Measurements from ENCODE around the gene TGFBR3L. TPM values are rescaled to one million over a fixed set of nuclear protein-coding genes. Genes with fewer than 3 reads are reported as not detected.

TGFBR3L gene
- total and polyA plus RNA-seq, 2 of the 8 experiments (the other 6 are each of a cell fraction or from before 2014, with no cell fraction given): 3.1 to 3.7 TPM

DNA sequence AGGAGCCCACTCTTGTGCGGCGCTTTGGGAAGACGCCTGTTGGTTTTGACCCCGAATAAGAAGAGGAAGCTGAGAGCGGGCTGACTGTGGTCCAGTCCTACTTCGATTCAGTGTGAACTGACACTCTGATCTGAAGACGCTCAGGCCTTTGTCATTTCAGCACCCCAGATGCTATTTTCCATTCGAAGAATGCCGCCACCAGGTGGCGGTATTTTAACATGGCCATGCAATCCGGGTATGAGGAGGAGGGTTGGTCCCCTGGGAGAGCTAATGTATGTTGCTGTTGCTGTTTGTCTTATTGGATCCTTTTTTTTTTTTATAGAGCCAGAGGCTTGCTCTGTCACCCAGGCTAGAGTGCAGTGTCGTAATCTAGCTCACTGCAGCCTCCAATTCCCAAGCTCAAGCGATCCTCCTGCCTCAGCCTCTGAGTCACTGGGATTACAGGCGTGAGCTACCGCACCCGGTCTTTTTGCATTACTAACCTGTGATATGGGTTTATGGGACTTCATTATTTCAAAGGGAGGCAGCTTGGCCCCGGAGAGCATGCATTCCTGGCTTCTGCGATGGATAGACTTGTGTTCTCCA lies 29.6 kb downstream of the TGFBR3L start (continued):
- TF ChIP-seq, protein P1, sequence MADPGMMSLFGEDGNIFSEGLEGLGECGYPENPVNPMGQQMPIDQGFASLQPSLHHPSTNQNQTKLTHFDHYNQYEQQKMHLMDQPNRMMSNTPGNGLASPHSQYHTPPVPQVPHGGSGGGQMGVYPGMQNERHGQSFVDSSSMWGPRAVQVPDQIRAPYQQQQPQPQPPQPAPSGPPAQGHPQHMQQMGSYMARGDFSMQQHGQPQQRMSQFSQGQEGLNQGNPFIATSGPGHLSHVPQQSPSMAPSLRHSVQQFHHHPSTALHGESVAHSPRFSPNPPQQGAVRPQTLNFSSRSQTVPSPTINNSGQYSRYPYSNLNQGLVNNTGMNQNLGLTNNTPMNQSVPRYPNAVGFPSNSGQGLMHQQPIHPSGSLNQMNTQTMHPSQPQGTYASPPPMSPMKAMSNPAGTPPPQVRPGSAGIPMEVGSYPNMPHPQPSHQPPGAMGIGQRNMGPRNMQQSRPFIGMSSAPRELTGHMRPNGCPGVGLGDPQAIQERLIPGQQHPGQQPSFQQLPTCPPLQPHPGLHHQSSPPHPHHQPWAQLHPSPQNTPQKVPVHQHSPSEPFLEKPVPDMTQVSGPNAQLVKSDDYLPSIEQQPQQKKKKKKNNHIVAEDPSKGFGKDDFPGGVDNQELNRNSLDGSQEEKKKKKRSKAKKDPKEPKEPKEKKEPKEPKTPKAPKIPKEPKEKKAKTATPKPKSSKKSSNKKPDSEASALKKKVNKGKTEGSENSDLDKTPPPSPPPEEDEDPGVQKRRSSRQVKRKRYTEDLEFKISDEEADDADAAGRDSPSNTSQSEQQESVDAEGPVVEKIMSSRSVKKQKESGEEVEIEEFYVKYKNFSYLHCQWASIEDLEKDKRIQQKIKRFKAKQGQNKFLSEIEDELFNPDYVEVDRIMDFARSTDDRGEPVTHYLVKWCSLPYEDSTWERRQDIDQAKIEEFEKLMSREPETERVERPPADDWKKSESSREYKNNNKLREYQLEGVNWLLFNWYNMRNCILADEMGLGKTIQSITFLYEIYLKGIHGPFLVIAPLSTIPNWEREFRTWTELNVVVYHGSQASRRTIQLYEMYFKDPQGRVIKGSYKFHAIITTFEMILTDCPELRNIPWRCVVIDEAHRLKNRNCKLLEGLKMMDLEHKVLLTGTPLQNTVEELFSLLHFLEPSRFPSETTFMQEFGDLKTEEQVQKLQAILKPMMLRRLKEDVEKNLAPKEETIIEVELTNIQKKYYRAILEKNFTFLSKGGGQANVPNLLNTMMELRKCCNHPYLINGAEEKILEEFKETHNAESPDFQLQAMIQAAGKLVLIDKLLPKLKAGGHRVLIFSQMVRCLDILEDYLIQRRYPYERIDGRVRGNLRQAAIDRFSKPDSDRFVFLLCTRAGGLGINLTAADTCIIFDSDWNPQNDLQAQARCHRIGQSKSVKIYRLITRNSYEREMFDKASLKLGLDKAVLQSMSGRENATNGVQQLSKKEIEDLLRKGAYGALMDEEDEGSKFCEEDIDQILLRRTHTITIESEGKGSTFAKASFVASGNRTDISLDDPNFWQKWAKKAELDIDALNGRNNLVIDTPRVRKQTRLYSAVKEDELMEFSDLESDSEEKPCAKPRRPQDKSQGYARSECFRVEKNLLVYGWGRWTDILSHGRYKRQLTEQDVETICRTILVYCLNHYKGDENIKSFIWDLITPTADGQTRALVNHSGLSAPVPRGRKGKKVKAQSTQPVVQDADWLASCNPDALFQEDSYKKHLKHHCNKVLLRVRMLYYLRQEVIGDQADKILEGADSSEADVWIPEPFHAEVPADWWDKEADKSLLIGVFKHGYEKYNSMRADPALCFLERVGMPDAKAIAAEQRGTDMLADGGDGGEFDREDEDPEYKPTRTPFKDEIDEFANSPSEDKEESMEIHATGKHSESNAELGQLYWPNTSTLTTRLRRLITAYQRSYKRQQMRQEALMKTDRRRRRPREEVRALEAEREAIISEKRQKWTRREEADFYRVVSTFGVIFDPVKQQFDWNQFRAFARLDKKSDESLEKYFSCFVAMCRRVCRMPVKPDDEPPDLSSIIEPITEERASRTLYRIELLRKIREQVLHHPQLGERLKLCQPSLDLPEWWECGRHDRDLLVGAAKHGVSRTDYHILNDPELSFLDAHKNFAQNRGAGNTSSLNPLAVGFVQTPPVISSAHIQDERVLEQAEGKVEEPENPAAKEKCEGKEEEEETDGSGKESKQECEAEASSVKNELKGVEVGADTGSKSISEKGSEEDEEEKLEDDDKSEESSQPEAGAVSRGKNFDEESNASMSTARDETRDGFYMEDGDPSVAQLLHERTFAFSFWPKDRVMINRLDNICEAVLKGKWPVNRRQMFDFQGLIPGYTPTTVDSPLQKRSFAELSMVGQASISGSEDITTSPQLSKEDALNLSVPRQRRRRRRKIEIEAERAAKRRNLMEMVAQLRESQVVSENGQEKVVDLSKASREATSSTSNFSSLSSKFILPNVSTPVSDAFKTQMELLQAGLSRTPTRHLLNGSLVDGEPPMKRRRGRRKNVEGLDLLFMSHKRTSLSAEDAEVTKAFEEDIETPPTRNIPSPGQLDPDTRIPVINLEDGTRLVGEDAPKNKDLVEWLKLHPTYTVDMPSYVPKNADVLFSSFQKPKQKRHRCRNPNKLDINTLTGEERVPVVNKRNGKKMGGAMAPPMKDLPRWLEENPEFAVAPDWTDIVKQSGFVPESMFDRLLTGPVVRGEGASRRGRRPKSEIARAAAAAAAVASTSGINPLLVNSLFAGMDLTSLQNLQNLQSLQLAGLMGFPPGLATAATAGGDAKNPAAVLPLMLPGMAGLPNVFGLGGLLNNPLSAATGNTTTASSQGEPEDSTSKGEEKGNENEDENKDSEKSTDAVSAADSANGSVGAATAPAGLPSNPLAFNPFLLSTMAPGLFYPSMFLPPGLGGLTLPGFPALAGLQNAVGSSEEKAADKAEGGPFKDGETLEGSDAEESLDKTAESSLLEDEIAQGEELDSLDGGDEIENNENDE (IDR thresholded peaks at IDR 0.05; ENCODE audit: insufficient replicate concordance, low read length): no peak
- TF ChIP-seq YY1 (IDR thresholded peaks at IDR 0.05; ENCODE audit: low read depth, low read length) (no peak), KDM5A (IDR thresholded peaks at IDR 0.05; ENCODE audit: low read length) (no peak), HDAC2 (IDR thresholded peaks at IDR 0.05; ENCODE audit: borderline replicate concordance in 1 of 2, low read depth in 2 of 2, low read length in 2 of 2) (0 out of 4 replicates have a peak, but pooled peaks of 1 of the 2 experiments have one; percentile 48), RAD21 (IDR thresholded peaks at IDR 0.05 in 1 of 2, conservative IDR thresholded peaks at IDR 0.05 in 1 of 2; ENCODE audit: low read depth in 2 of 2, low read length in 2 of 2) (peak; percentile 48 to 72), NANOG (IDR thresholded peaks at IDR 0.05; ENCODE audit: insufficient read depth, low read depth, low read length, poor library complexity, severe bottlenecking) (no peak), CBX8 (IDR thresholded peaks at IDR 0.05; ENCODE audit: borderline replicate concordance, low read depth, low read length) (no peak), RFX5 (IDR thresholded peaks at IDR 0.05; ENCODE audit: borderline replicate concordance, low read depth, low read length) (no peak), SRF (IDR thresholded peaks at IDR 0.05; ENCODE audit: low read depth, low read length) (no peak), FOSL1 (IDR thresholded peaks at IDR 0.05; ENCODE audit: insufficient read depth, low read depth, low read length) (no peak)

Data from H1 (cell line).